Mesenteric fat pad (tissue), 1 donor: ENCODE results near the gene EPOP. TPM values are rescaled to one million over a fixed set of nuclear protein-coding genes. Genes with fewer than 3 reads are reported as not detected.

Experiments
- DNase-seq: peaks from one replicate; pipeline ENCODE4 v3.0.0-alpha.2; 2020; ENCODE audit warnings: low spot score
- total RNA-seq: library from RNA; stranded (reverse); fragmentation: NEBNext Ultra II Directional; extraction: Animal tissue kit (Norgen Biotek cat#: 25700); gene quantifications from one replicate; pipeline ENCODE4 v1.2.1, GENCODE V29; 2021
- donor health status: DM: yes; HTN: yes; CAD: no.

Gene EPOP
- total RNA-seq, 1 donor from 2014 or later: 2.5 TPM

DNA sequence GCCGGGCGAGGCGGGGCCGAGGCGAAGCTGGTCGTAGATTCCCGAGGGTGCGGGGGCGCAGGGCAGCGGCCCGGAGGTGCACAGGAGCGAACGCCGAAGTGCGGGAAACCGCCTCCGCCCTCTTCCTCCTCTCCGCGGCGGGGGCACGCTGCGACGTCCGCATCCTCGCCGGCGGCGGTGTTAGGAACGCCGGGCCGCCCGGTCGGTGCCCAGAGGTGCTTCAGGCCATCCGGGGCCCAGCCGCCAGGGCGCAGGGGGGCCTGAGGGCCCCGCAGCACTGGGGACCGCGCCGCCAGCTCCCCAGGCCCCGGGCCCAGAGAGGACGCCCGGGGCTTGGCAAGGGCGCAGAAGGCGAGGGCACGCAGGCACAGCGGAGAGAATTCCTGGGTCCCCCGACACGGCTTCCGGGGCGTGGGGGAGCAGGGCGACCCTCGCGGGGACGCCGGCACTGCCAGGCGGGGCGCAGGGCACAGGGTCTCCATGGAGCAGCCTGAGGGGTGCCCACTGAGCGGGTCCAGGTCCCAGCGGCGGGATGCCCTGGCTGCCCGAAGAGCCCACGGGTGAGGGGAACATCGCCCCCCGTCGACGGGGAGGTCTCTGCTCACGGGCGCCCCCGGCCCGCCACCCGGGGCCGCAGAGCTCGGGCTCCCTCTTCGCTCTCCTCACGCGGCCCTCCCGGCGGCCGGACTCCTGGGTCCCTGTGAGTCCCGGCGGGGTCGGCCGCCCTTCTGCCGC lies 576 bp downstream of the EPOP start:
- peak; percentile 89 for DNase-seq

- DNase-seq: no peak
Measured at GRCh38 chr17:38673707-38674013, 1.1 kb downstream of the EPOP start.

DNA sequence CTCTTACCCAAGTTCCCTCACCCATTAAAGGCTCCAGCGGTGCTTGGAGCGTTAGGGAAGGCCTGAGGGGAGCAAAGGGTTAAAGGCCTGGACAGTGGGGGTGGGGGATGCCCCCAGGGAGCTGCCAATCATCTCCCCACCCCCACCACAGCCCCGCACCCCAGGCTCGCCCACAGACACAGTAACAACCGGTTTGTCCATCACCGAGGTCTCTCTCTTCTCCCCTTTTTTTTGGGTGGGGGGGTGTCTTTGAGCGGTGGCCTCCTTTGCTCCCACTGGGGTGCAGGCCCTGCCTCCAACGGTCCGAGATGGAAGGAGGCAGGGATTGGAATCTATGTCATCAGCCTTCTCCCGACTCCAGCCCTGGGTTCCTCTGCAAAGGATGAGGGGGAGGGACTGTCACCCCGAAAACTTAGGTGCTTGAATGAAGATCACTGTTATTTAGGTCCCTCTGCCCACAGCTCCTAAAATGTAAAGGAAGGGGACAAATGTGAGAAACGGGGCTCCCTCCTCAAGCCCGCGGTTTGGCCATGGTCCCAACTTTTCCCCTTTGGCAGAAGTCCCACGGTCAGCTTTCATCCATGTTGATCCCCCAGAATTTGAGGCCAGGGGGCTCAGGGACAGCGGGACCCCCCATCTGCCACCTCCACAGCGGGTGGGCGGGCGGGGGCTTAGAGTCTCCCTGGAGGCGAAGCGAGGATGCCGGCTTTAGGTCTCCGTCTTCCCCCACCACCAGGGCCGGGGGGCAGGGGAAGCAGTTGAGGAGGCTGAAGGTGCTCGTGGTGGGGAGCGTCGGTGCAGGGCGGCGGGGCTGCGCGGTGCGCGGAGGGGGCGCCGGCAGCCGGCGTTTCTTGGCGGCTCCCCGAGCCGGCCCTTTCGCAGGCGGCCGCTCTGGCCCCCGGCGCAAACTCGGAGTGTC lies 1.7 kb downstream of the EPOP start:
- DNase-seq: no peak

DNA sequence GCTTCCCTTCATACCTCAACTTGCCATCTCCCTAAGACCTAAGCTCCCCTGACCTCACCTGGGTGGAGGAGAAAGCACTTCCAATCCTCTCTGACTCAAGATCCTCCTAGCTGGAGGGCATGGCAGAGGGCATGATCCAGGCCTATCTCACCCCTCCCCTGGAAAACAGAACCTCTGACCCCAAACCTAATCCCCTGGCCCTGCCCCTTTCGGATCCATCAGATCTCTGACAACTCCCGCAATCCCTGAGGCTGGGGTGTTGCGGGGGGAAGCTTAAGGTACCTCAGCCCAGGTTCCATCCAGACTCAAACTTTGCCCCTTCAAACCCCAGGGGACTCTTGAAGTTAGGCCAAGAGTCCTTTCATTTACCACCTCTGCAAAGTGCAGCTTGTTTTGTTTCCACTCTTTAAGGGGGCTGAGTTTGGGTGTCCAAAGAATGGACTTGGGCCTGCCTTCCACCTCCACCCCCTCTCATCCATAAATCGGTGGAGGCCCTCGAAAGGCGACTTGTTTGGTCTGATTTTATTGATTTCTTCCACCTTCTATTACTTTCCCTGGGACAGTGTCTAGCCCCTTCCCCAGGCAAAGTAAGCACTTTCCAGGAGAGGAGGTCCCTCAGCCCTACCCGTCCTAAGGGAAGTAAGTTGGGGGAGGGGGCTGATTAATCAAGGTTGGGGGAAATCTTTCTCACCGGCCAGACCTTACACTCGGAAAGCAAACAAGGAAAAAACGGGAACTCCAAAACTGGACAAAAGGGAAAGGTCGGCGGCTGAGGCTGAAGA lies 2.6 kb downstream of the EPOP start:
- DNase-seq: no peak

DNA sequence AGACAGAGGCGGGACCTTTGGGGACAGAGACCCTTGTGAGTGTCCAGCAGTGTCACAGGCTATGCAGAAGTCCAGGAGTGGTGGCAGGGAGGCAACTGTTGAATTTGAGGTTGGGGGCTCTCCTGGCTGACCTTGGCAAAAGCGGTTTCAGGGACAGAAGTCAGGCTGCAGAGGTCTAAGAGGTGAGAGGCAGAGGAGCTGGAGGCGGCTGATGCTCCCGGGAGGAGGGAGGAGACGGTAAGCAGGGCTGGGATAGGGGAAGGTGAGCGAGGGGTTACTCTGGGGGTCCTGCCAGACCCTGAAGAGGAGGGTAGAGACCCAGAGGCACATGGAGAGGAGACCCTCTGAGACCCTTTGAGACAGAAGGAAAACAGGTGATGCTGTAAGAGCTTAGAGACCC lies 5.2 kb downstream of the EPOP start:
- DNase-seq: no peak

DNA sequence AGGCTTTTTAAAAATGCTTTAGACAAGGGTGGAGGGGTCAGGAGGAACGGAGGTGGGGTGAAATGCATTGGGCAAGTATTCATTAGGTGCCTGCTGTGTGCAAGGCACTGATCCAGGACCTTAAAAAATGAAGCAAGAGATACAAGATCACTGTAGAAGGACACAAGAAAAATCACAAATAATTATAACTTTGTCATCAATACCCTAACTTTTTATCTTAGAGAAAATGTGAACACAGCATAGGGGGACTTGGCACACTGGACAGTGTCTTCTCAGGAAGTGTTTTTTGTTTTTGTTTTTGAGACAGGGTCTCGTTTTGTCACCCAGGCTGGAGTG lies 7.0 kb downstream of the EPOP start:
- no peak for DNase-seq

- DNase-seq: no peak
Measured at GRCh38 chr17:38667099-38667786, 7.5 kb downstream of the EPOP start.

GRCh38 chr17:38663964-38664644 lies 10.7 kb downstream of the EPOP start:
- no peak for DNase-seq

DNA sequence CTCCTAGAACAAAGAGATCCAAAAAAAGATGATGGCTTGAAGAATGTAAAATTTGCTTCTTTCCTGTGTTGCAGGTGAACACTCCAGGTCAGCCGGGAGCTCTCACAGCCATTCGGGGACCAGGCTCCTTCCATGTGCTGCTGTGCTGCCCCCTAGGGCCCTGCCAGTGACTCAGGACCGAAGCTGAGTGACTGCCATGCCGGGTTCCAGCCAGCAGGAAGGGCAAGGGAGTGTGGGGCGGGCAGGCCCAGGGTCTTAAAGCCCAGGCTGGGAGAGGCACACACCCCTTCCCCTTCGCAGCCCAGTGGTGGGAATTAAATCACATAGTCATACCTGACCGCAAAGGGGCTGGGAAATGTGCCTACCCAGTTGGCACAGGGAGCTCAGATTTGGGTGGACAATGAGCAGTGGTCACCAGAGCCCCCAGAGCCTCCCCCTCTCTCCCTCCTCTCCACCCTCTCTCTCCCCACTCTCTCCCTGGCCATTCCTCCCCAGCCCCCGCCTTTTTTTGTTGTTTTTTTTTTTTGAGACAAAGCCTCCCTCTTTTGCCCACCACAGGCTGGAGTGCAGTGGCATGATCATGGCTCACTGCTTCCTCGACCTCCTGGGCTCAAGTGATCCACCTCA lies 11.5 kb downstream of the EPOP start:
- no peak for DNase-seq

DNA sequence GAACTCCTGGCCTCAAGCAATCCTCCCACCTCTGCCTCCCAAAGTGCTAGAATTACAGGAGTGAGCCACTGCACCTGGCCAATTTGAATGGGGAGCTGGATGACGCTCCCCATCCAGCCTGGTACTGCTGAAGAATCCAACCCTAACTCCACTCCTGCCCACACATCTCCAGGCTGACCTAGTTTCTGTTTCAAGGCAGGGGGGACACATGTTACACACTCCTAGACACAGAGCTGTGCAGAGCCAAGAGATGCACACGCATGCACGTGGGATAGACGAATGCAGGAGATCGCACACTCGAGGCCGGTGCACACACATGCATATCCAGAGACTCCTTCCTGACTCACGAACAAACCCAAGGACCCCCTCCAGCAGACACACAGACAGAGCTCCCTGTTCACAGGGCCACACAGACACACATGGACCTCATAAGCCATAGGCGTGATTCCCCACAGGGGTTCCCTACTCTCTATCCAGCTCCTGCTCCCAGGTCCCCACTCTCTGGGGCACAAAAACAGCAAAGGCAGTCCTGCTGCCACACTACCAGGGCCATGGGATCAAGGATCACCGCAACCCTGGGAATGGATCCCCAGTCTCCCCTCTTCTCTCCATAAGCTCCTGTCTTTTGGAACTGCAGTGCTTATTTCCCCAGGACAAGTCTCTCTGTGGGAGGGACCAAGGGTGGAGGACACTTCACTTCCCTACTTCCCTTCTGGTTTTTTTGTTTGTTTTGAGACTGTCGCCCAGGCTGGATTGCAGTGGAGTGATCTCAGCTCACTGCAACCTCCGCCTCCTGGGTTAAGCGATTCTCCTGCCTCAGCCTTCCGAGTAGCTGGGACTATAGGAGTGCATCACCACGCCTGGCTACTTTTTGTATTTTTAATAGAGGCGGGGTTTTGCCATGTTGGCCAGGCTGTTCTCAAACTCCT lies 14.4 kb downstream of the EPOP start:
- DNase-seq: no peak

DNA sequence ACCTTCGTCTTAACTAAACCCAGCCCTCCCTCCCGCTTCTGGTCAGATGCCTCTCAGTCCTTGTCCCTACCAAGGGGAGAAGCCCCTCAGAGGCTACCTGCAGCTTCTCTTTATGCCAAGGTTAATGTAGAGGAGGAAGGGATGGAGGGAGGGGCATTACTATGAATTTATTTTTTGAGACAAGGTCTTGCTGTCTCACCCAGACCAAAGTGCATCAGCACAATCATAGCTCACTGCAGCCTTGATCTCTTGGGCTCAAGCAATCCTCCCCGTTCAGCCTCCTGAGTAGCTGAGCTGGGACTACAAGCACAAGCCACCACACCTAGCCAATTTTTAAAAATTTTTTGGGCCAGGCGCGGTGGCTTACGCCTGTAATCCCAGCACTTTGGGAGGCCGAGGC lies 15.3 kb downstream of the EPOP start:
- no peak for DNase-seq

GRCh38 chr17:38658741-38659345 lies 15.9 kb downstream of the EPOP start:
- DNase-seq: no peak

GRCh38 chr17:38657824-38658740 lies 16.7 kb downstream of the EPOP start:
- DNase-seq: no peak

DNA sequence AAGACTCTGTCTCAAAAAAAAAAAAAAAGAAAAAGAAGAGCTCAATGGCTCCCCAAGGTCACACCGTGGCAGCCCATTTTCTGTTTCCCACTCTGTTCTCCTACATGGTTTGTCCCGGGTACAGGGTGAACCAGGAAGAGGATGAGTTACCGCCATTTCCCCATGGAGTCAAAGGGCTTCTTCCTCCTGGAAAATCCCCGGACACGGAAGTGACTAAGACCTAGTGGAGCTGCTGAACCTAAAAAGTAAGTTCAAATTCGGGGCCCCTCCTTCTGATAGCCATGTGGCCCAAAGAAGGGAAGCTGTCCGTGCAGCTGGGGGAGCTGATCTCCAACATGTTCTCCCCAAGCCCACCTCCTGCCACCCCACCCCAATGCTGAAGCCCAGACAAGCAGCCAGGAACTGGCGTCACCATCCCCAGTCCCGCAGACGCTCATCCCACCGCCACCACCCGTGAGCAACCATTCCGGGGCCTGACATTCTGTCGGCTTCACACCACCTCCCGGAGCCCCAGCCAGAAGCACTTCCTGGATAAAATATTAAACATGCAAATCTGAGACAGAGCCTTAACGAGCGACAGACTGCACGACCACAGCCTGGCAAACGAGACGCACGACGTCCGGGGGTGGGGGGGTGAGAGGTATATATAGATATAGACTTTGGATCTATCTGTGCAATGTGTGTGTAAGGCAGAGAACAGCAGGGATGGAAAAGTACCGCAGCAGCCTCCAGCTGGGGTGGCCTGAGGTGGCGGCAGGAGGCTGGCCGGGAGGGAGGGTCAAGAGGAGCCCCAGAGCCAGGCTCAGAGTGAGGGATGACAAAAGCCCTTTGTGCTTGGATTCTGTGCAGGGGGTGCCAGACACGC lies 17.6 kb downstream of the EPOP start:
- no peak for DNase-seq

DNA sequence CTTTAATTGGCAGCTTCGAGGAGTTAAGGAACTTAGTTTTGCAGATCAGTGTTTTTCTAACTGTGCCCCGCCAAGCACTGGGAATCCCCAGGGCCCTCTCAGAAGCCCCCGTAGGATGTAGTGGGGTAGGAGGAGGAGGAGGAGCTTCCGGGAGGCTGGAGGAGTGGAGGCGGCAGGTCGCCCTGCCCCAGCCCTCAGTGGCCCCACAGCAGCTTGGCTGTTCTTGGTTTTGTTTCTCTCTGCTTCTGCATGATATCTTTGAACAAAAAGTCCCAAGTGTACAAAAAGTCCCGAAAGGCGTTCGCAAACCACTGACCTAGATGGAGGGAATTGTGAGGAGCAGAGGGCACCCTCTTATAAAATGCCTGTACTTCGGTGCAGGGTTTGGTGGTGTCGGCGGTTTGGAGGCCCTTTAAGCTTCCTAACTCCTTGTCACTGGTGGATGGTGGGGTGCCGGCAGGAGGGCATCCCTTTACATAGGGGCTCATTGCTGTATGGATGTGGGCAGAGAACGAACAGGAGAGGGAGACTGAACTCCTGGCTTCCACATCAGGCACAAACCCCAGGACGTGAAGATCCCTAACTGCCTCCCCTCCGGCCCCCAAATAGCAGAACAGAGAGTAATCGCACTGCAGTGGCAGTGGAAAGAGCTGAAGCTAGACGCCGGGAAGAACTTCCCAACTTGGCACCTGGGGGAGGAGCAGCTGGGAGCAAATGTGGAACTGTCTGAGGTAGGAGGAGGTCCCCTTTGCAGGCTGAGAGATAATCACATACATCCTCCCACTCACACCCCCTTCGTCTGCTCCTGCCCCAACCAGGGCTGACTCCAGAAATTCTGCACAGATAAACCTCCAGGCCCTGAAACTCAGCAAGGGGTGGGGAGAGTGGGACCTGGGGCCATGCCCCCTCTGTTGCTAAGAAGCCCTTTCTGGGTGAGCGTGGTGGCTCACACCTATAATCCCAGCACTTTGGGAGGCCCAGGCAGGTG lies 20.1 kb downstream of the EPOP start:
- DNase-seq: no peak

- no peak for DNase-seq
Measured at GRCh38 chr17:38653679-38654078, 21.1 kb downstream of the EPOP start.
